ENCODE results near the gene CETN2.

GRCh38 chrX:152844256-152844655, 13.7 kb upstream of the CETN2 start:
- no peak for TF ChIP-seq CTCF (IDR thresholded peaks at IDR 0.05 in 8 of 11, conservative IDR thresholded peaks at IDR 0.05 in 3 of 11)
- no peak for TF ChIP-seq POLR2AphosphoS5 (IDR thresholded peaks at IDR 0.05)
- no peak for TF ChIP-seq POLR2A (IDR thresholded peaks at IDR 0.05)

Measured in spleen (tissue), 7 donors.